ENCODE data around the gene VSTM2B.

DNA sequence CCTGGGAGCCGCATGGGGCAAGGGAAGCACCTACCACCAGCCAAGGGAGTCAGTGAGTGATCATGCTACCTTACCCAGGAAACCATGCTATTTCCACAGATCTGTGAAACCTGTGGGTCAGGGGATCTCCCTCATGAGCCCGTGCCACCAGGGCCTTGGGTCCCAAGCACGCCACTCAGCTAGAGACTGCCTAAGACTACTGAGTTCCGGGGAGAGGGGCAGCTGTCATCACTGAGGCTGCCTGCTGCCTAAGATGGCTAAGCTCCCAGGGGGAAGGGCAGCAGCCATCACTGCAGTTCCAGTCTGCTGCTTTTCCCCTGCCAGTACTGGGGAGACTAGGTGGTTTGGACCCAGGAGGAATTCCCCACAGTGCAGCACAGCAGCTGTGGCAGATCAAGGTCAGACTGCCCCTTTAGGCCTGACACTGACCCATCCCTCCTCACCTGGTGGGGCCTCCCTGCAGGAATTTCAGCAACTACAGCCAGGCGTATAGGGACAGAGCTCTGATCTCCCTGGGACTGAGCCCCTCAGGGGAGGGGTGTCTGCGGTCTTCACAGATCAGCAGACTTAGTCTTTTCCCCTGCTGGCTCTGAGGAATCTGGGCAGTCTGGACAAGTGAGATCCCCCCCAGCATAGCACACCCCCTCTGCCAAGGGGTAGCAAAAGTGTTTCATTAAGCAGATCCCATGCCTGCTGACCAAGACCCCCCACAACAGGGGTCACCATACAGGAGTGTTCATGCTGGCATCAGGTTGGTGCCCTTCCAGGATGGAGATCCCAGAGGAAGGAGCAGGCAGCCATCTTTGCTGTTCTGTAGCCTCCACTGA lies 26.9 kb downstream of the VSTM2B start:
- TF ChIP-seq, protein P1, sequence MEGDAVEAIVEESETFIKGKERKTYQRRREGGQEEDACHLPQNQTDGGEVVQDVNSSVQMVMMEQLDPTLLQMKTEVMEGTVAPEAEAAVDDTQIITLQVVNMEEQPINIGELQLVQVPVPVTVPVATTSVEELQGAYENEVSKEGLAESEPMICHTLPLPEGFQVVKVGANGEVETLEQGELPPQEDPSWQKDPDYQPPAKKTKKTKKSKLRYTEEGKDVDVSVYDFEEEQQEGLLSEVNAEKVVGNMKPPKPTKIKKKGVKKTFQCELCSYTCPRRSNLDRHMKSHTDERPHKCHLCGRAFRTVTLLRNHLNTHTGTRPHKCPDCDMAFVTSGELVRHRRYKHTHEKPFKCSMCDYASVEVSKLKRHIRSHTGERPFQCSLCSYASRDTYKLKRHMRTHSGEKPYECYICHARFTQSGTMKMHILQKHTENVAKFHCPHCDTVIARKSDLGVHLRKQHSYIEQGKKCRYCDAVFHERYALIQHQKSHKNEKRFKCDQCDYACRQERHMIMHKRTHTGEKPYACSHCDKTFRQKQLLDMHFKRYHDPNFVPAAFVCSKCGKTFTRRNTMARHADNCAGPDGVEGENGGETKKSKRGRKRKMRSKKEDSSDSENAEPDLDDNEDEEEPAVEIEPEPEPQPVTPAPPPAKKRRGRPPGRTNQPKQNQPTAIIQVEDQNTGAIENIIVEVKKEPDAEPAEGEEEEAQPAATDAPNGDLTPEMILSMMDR (conservative IDR thresholded peaks at IDR 0.05 in 1 of 2, IDR thresholded peaks at IDR 0.05 in 1 of 2; ENCODE audit: extremely low read depth in 1 of 2, insufficient read depth in 1 of 2, low read depth in 1 of 2, low read length in 2 of 2), result no peak
- TF ChIP-seq EZH2 (IDR thresholded peaks at IDR 0.05; ENCODE audit: borderline replicate concordance, low read length), result no peak
